Spleen (tissue), 3 donors: ENCODE data around the gene PITPNC1.

ENCODE experiments used
- POLR2A ChIP-seq, 3 donors: fragments of 450-650 bp; IDR thresholded peaks; one replicate each; pipeline ENCODE4 v1.5.1; 2017; ENCODE audit warnings: antibody characterized with exemption in 3 of 3, mild to moderate bottlenecking in 1 of 3
- POLR2AphosphoS5 ChIP-seq, 3 donors: sonication (generic); formaldehyde crosslinking; IDR thresholded peaks; one replicate each; pipeline ENCODE4 v1.5.1; 2017; ENCODE audit warnings: antibody characterized with exemption in 3 of 3

DNA sequence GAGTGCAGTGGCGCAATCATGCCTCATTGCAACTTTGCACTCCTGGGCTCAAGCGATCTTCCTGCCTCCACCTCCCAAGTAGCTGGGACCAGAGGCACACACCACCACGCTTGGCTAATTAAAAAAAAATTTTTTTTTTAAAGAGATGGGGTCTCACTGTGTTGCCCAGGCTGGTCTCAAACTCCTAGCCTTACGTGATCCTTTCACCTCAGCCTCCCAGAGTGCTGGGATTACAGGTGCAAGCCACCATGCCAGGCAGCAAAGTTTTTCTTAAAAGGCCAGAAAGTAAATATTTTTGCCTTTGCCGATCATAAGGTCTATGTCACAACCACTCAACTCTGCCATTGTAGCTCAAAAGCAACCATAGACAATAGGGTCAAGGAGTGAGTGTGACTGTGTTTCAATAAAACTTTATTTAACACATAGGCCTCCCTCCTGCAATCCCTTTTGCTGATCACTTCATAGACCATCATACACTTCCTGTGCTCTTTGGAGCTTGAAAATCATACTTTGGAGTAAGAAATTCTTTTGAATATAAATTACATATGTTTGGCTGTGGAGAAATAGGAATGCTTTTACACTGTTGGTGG is 48.6 kb downstream of the PITPNC1 start:
- TF ChIP-seq POLR2A (IDR thresholded peaks at IDR 0.05) = no peak
- TF ChIP-seq POLR2AphosphoS5 (IDR thresholded peaks at IDR 0.05) = no peak
